HG03565 (cell line): ENCODE data around the gene ISG15.
"Not testable (repeated sequence)": the region's sequence is repeated elsewhere in the genome, so short reads cannot be mapped to it uniquely, and the experiment has no call there.

Experiments
- ATAC-seq: cut with Tn5 transposase; IDR thresholded peaks from one replicate; pipeline ENCODE4 v1.9.1; 2021; ENCODE audit warnings: mild to moderate bottlenecking, moderate library complexity; ENCODE audit not compliant: unreplicated experiment

Gene ISG15

GRCh38 chr1:993379-993995 is 19.8 kb upstream of the ISG15 start:
- no peak for ATAC-seq

- ATAC-seq = not testable (repeated sequence)
Observed at GRCh38 chr1:994546-994945, 18.8 kb upstream of the ISG15 start.

- ATAC-seq = no peak
Observed at GRCh38 chr1:995665-996633, 17.3 kb upstream of the ISG15 start.

GRCh38 chr1:996851-997712 is 16.2 kb upstream of the ISG15 start:
- no peak for ATAC-seq

GRCh38 chr1:997713-997992 is 15.6 kb upstream of the ISG15 start:
- no peak for ATAC-seq

GRCh38 chr1:997993-998744 is 15.1 kb upstream of the ISG15 start:
- no peak for ATAC-seq

GRCh38 chr1:998745-998994 is 14.6 kb upstream of the ISG15 start:
- no peak for ATAC-seq

- no peak for ATAC-seq
Observed at GRCh38 chr1:998995-999724, 14.1 kb upstream of the ISG15 start.

GRCh38 chr1:999725-1000356 is 13.5 kb upstream of the ISG15 start, which contains the start of gene HES4:
Gene HES4, minus strand, starts transcription at chr1:1000097. Its CDS starts 124 bp downstream, at chr1:999973.
- no peak for ATAC-seq

- no peak for ATAC-seq
Observed at GRCh38 chr1:1000357-1001056, 12.8 kb upstream of the ISG15 start.

GRCh38 chr1:1001057-1001783 is 12.1 kb upstream of the ISG15 start:
- ATAC-seq = no peak

GRCh38 chr1:1003618-1004419 is 9.5 kb upstream of the ISG15 start:
- no peak for ATAC-seq

- no peak for ATAC-seq
Observed at GRCh38 chr1:1004420-1004779, 8.9 kb upstream of the ISG15 start.

- no peak for ATAC-seq
Observed at GRCh38 chr1:1004780-1005697, 8.3 kb upstream of the ISG15 start.

- no peak for ATAC-seq
Observed at GRCh38 chr1:1005774-1006304, 7.5 kb upstream of the ISG15 start.

- no peak for ATAC-seq
Observed at GRCh38 chr1:1006305-1007159, 6.8 kb upstream of the ISG15 start.
